ENCODE results near the gene LRMDA.

LRMDA gene

DNA sequence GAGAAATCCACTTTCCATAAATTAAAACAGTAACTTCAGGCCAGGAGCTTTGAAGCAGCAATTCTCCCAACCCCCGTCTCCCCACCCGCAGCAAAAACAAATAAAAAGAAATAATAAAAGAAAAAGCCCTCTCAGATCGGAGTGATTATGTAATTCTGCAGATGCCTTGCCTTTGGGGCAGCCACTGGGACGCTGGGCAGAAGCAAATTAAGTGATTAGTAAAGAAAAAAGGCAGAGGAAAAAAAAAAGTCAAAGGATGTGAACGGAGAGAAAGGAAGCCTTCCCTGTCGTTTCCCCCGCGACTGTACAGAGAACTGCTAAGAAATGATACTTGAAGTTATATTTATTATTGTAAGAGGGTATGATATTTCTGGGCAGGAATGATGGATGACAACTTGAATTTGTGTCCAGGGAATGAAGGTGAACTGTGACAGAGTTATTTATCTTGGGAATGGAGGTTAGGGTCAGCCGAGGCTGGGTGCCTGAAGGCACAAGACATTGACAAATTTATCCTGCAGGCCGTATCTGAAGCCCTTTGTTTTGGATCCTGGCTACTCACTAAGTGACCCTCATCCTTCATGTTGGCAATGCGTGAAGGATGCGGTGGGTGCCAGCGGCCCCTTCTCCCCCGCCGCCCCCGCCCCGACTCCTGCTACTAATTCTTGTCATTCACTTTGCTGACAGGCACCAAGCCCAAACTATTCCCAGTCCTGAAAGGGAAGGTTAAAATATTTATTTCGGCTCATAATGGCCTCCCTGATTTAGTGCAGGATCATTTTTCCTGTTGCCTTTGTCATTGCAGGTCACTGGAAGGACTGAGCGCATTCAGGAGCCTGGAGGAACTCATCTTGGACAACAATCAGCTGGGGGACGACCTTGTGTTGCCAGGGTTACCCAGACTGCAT is 604.0 kb downstream of the LRMDA start:
- Histone ChIP-seq H3K4me2 (ENCODE audit: low read length) (no peak overlapping the region), H4K20me1 (ENCODE audit: insufficient read depth, low read length) (no peaks in the 10 kb centered on the region), H3K9ac (ENCODE audit: low read length) (no peak overlapping the region), H3K27me3 (ENCODE audit: low read depth, low read length) (no peaks in the 10 kb centered on the region), H3K27ac (ENCODE audit: low read length) (no peak overlapping the region), H3K4me3 (ENCODE audit: low read length) (no peak overlapping the region), H2AFZ (ENCODE audit: low read depth, low read length) (no peak overlapping the region), H3K4me1 (ENCODE audit: low read length) (no peaks in the 10 kb centered on the region), H3K36me3 (replicated peaks; ENCODE audit: low read depth, low read length) (no peaks in the 10 kb centered on the region), H3K9me3 (ENCODE audit: insufficient read depth, low read length) (no peaks in the 10 kb centered on the region), H3K79me2 (ENCODE audit: low read length) (no peaks in the 10 kb centered on the region)
- TF ChIP-seq EZH2phosphoT487 (IDR thresholded peaks at IDR 0.05; ENCODE audit: low read depth): no peak
- TF ChIP-seq, protein P1, sequence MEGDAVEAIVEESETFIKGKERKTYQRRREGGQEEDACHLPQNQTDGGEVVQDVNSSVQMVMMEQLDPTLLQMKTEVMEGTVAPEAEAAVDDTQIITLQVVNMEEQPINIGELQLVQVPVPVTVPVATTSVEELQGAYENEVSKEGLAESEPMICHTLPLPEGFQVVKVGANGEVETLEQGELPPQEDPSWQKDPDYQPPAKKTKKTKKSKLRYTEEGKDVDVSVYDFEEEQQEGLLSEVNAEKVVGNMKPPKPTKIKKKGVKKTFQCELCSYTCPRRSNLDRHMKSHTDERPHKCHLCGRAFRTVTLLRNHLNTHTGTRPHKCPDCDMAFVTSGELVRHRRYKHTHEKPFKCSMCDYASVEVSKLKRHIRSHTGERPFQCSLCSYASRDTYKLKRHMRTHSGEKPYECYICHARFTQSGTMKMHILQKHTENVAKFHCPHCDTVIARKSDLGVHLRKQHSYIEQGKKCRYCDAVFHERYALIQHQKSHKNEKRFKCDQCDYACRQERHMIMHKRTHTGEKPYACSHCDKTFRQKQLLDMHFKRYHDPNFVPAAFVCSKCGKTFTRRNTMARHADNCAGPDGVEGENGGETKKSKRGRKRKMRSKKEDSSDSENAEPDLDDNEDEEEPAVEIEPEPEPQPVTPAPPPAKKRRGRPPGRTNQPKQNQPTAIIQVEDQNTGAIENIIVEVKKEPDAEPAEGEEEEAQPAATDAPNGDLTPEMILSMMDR (IDR thresholded peaks at IDR 0.05; ENCODE audit: low read depth, low read length): no peak

DNA sequence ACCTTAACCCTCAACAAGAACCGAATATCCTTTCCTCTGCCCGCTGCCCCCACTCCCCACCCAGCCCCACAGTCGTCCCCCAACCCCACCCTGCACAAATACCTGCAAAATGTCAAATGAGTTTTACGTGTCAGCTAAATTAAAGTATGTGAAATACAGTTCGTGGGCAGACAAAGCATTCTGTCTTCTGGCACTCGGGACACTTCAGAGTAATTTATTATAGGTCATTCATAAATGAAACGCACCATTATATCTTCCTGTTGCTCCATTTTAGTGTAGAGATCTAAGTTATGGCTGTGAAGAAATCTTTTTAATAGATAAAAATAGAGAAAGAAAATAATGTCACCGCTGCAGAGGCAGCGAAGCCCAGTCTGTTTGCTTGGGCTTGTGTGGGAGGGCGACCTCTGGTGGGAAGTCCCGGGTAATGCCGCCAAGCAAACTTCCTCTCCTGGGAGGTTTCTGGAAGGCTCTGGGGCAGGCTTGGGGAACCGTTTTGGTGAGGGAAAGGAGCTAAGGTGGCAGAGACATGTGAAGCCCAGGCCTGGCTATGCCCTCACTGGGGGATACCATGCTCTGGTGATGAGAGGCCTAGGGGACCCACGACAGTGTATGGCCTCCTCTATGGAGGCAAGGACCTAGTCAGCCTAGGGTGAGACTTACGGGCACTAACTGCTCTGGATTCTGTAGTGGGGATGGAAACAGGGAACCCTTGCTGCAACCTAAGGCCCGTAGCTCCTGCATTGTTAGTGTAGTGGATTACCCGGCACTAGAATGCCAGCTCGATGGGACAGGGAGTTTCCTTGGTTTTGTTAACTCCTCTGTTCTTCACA is 604.9 kb downstream of the LRMDA start:
- H3K4me2 ChIP-seq (ENCODE audit: low read length): no peak overlapping the region
- no peaks in the 10 kb centered on the region for H3K79me2 ChIP-seq (ENCODE audit: low read length)
- H3K36me3 ChIP-seq (replicated peaks; ENCODE audit: low read depth, low read length): no peaks in the 10 kb centered on the region
- no peak overlapping the region for H2AFZ ChIP-seq (ENCODE audit: low read depth, low read length)
- H3K27me3 ChIP-seq (ENCODE audit: low read depth, low read length): no peaks in the 10 kb centered on the region
- no peak overlapping the region for H3K9ac ChIP-seq (ENCODE audit: low read length)
- no peaks in the 10 kb centered on the region for H3K4me1 ChIP-seq (ENCODE audit: low read length)
- H3K9me3 ChIP-seq (ENCODE audit: insufficient read depth, low read length): no peaks in the 10 kb centered on the region
- no peak overlapping the region for H3K4me3 ChIP-seq (ENCODE audit: low read length)
- no peak overlapping the region for H3K27ac ChIP-seq (ENCODE audit: low read length)
- H4K20me1 ChIP-seq (ENCODE audit: insufficient read depth, low read length): no peaks in the 10 kb centered on the region
- TF ChIP-seq EZH2phosphoT487 (IDR thresholded peaks at IDR 0.05; ENCODE audit: low read depth): no peak
- TF ChIP-seq, protein P1 (IDR thresholded peaks at IDR 0.05; ENCODE audit: low read depth, low read length): peak; percentile 64

DNA sequence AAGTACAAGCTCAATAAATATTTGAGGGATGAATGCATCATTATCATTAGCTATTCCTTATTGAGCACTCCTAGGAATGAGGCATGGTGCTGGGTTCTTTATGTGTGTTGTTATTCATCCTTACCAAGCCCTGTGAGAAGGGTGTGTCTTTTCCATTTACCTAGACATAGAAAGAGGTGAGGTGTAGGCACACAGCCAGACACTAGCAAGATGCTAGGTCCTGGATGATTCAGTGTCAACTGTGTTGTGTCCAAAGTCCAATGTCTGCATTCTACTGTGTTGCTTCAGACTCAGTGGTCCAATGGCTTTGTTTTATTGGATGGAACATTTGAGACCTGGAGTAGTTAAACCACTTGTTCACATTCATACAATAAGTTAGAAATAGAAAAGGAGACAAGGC is 605.5 kb downstream of the LRMDA start:
- no peak for TF ChIP-seq EZH2phosphoT487 (IDR thresholded peaks at IDR 0.05; ENCODE audit: low read depth)
- TF ChIP-seq, protein P1 (IDR thresholded peaks at IDR 0.05; ENCODE audit: low read depth, low read length): no peak
- H2AFZ ChIP-seq (ENCODE audit: low read depth, low read length): no peak overlapping the region
- H3K27ac ChIP-seq (ENCODE audit: low read length): no peak overlapping the region

More for the DNA sequence above, 605.5 kb downstream of the LRMDA start:
- Histone ChIP-seq H3K9ac (ENCODE audit: low read length) (no peak overlapping the region), H3K79me2 (ENCODE audit: low read length) (no peaks in the 10 kb centered on the region), H3K4me2 (ENCODE audit: low read length) (no peak overlapping the region), H4K20me1 (ENCODE audit: insufficient read depth, low read length) (no peaks in the 10 kb centered on the region), H3K4me3 (ENCODE audit: low read length) (no peak overlapping the region), H3K9me3 (ENCODE audit: insufficient read depth, low read length) (no peaks in the 10 kb centered on the region), H3K36me3 (replicated peaks; ENCODE audit: low read depth, low read length) (no peaks in the 10 kb centered on the region), H3K4me1 (ENCODE audit: low read length) (no peaks in the 10 kb centered on the region), H3K27me3 (ENCODE audit: low read depth, low read length) (no peaks in the 10 kb centered on the region)

Measured in OCI-LY3 (cell line).